ENCODE results near the gene SPZ1.
"Not testable (repeated sequence)": the region's sequence is repeated elsewhere in the genome, so short reads cannot be mapped to it uniquely, and the experiment has no call there.

Gene SPZ1

DNA sequence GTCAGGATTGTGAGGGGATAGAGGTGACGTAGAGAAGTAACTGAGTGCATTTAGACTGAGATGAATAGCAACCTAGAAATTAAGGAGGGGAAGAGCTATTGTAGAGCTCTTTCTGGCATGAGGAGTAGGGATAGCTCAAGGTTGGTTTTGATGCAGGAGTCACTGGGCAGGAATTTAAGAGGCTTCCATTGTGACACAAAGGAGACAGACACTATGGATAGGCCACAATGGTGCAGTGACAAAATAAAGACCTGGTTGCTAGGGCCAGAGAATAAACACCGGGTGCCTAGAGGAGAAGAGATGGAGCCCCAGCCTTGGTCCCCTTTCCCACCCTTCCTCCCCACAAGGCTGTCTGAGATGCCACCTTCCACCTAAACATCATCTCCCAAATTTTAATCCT lies at the start of gene SPZ1:
SPZ1 (plus strand) TSS at position 301 of the 400 bp plus-strand sequence. CDS start 214 bp downstream, outside the sequence.
- no peak for DNase-seq (ENCODE audit: low read depth)

GRCh38 chr5:80270543-80270942 lies 49.3 kb upstream of the SPZ1 start:
- not testable (repeated sequence) for DNase-seq (ENCODE audit: low read depth)

GRCh38 chr5:80275347-80275746 lies 44.5 kb upstream of the SPZ1 start:
- DNase-seq (ENCODE audit: low read depth) = no peak

- DNase-seq (ENCODE audit: low read depth) = no peak
Measured at GRCh38 chr5:80276186-80276585, 43.6 kb upstream of the SPZ1 start.

GRCh38 chr5:80277191-80277590 lies 42.6 kb upstream of the SPZ1 start:
- no peak for DNase-seq (ENCODE audit: low read depth)

GRCh38 chr5:80282054-80282453 lies 37.7 kb upstream of the SPZ1 start:
- DNase-seq (ENCODE audit: low read depth) = no peak

DNA sequence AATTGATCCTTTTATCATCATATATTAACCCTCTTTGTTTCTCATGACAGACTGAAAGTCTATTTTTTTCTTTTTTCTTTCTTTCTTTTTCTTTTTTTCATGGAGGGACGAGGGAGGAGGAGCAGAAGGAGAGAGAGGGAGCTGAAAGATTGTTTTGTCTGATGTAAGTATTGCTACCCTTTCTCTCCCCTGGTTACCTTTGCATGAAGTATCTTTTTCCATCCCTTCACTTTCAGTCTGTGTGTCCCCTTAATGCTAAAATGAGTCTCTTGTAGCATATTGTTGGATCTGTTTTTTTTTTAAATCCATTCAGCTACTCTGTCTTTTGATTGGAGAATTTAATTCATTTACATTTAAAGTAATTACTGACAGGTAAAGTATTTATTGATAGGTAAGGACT lies 36.4 kb upstream of the SPZ1 start:
- DNase-seq (ENCODE audit: low read depth) = no peak

- no peak for DNase-seq (ENCODE audit: low read depth)
Measured at GRCh38 chr5:80284720-80285119, 35.1 kb upstream of the SPZ1 start.

- no peak for DNase-seq (ENCODE audit: low read depth)
Measured at GRCh38 chr5:80288177-80288576, 31.6 kb upstream of the SPZ1 start.

DNA sequence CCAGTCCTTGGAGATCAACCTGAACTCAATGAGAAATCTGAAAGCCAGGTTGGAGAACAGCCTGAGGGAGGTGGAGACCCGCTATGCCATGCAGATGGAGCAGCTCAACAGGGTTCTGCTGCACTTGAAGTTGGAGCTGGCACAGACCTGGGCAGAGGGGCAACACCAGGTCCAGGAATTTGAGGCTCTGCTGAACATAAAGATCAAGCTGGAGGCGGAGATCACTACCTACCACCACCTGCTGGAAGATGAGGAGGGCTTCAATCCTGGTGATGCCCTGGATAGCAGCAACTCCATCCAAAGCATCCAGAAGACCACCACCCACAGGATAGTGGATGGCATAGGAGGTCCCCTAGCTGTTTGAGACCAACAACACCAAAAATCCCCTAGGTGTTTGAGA lies 30.5 kb upstream of the SPZ1 start:
- DNase-seq (ENCODE audit: low read depth) = no peak

DNA sequence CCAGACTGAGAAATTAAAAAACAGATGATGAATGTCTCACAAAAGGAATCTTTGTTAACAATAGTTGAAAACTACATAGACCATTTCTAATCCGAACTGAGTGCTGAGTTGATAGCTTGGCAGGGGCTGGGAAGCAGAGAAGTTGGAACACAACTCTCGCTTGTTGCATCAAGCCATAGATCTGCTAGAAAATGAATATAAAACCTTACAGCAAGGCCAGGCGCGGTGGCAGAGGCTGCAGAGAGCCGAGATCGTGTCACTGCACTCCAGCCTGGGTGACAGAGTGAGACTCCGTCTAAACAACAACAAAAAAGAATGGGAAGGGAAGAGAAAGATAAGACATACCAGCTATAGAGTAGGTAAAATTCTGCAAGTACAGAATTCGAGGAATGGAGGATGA lies 28.0 kb upstream of the SPZ1 start:
- DNase-seq (ENCODE audit: low read depth) = no peak

DNA sequence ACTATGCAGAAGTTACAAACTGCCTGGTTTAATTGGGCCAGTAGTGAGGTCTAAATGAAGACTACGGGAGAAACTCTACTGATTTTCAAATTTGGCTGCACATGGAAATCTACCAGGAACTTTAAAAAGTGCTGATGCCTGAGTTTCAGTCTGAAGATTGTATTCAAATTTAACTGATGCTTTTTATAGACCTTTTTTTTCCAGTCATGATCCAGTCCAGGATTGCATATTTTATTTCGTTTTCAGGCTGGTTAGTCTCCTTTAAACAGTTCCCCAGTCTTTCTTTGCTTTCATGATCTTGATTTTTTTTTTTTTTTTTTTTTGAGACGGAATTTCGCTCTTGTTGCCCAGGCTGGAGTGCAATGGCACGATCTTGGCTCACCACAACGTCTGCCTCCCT lies 23.7 kb upstream of the SPZ1 start:
- DNase-seq (ENCODE audit: low read depth) = no peak

- DNase-seq (ENCODE audit: low read depth) = no peak
Measured at GRCh38 chr5:80299601-80300000, 20.2 kb upstream of the SPZ1 start.

- no peak for DNase-seq (ENCODE audit: low read depth)
Measured at GRCh38 chr5:80300125-80300524, 19.7 kb upstream of the SPZ1 start.

DNA sequence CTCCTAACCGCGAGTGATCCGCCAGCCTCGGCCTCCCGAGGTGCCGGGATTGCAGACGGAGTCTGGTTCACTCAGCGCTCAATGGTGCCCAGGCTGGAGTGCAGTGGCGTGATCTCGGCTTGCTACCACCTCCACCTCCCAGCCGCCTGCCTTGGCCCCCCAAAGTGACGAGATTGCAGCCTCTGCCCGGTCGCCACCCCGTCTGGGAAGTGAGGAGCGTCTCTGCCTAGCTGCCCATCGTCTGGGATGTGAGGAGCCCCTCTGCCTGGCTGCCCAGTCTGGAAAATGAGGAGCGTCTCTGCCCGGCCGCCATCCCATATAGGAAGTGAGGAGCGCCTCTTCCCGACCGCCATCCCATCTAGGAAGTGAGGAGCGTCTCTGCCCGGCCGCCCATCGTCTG lies 19.0 kb upstream of the SPZ1 start:
- DNase-seq (ENCODE audit: low read depth) = not testable (repeated sequence)

GRCh38 chr5:80301342-80301741 lies 18.5 kb upstream of the SPZ1 start:
- not testable (repeated sequence) for DNase-seq (ENCODE audit: low read depth)

DNA sequence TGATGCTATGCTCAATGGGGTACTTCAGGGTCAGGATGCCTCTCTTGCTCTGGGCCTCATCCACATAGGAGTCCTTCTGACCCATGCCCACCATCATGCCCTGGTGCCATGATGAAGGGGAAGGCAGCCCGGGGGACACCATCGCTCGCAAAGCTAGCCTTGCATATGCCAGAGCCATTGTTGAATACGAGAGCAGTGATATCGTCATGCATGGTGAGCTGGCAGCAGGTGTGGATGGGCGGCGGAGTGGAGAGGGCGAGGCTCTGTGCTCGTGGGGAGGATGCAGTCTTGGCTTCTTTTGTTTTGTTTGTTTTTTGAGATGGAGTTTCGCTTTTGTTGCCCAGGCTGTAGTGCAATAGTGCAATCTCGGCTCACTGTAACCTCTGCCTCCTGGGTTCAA lies 17.2 kb upstream of the SPZ1 start:
- no peak for DNase-seq (ENCODE audit: low read depth)

GRCh38 chr5:80308526-80308925 lies 11.3 kb upstream of the SPZ1 start:
- DNase-seq (ENCODE audit: low read depth) = no peak

GRCh38 chr5:80309871-80310665 lies 9.7 kb upstream of the SPZ1 start:
- DNase-seq (ENCODE audit: low read depth) = no peak

GRCh38 chr5:80315244-80315643 lies 4.6 kb upstream of the SPZ1 start:
- no peak for DNase-seq (ENCODE audit: low read depth)

- DNase-seq (ENCODE audit: low read depth) = no peak
Measured at GRCh38 chr5:80318212-80318611, 1.6 kb upstream of the SPZ1 start.

DNA sequence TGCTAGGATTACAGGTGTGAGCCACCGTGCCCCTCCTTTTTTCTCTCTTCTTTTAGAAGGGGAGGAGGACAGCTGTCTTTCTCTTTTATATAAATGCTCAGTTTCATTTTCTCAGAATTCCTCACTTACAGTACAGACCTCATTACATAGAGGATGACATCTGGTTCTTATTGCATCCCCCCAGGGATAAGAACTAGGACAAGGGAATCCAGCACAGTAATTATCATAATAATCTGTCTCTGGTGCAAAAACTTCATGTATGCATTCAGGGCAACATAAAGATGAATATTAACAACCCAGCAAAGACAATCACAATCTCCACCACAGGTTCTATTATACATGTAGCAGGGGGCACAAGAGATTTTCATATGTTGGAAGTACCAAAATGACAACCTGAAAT lies 5.1 kb downstream of the SPZ1 start:
- DNase-seq (ENCODE audit: low read depth) = no peak

DNA sequence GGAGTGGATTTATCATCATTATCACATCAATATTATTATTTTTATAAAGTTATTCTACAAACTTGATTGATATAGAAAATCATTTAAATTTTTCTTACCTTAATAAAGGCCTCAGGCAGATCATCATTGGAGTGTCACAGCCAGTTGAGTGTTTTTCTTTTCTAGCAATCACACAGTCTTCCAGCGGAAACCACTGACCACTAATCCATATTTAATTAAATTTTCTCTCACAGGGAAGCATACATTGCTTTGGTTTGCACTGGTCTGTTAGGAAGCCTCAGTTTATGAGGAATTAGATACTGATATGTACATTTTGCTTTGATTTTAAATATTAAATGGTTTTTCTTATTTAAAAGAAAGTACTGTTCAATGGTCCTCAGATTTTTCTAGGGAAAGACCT lies 6.7 kb downstream of the SPZ1 start:
- no peak for DNase-seq (ENCODE audit: low read depth)

DNA sequence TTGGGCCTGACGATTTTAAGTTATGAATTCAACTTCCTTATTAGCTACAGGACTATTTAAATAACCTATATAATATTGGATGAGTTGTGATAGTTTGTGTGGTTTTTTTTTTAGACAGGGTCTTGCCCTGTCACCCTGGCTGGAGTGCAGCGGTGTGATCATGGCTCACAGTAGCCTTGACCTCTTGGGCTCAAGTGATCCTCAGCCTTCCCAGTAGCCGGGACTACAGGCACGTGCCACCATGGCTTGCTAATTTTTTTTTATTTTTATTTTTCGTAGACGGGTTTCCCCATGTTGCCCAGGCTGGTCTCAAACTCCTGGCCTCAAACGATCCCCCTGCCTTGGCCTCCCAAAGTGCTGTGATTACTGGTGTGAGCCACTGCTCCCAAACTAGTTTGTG lies 17.6 kb downstream of the SPZ1 start:
- DNase-seq (ENCODE audit: low read depth) = no peak

Measured in non-pigmented ciliary epithelial cell (primary cell).